ENCODE results near the gene RTN4RL1. TPM values are rescaled to one million over a fixed set of nuclear protein-coding genes. Genes with fewer than 3 reads are reported as not detected.

The RTN4RL1 gene
- total RNA-seq, 4 donors from 2014 or later: 7.3 to 12.6 (median 7.8) TPM

- peaks cover 0 to 22% (median 9%) of the 10 kb centered on the region in 4 donors for H3K4me1 ChIP-seq
- H3K27me3 ChIP-seq: peaks cover 0 to 73% of the 10 kb centered on the region in 2 donors
- H3K4me3 ChIP-seq: no peak overlapping the region
- peaks cover 0 to 5% (median 0%) of the 10 kb centered on the region in 3 donors for H3K36me3 ChIP-seq
- no peaks in the 10 kb centered on the region for H3K9me3 ChIP-seq
- DNase-seq (ENCODE audit: low spot score in 2 of 2): no peak
- no peak for TF ChIP-seq POLR2A (IDR thresholded peaks at IDR 0.05)
- no peak for TF ChIP-seq CTCF (IDR thresholded peaks at IDR 0.05)
- no peak for TF ChIP-seq EP300 (IDR thresholded peaks at IDR 0.05)
- WGBS, 2 donors: 56 to 71% methylated on average over 17 of the region's 17 CpGs
- H3K27ac ChIP-seq: no peak overlapping the region
Observed at GRCh38 chr17:1907216-1907631, 117.9 kb downstream of the RTN4RL1 start.

GRCh38 chr17:1906662-1907101 is 118.5 kb downstream of the RTN4RL1 start:
- 27 to 52% methylated on average over 8 of the region's 8 CpGs for WGBS, 2 donors
- DNase-seq (ENCODE audit: low spot score in 2 of 2): no peak
- H3K27me3 ChIP-seq: peaks cover 0 to 68% of the 10 kb centered on the region in 2 donors
- TF ChIP-seq CTCF (IDR thresholded peaks at IDR 0.05) (no peak), POLR2A (IDR thresholded peaks at IDR 0.05) (no peak), EP300 (IDR thresholded peaks at IDR 0.05) (no peak)
- peaks cover 0 to 22% (median 9%) of the 10 kb centered on the region in 4 donors for H3K4me1 ChIP-seq
- no peak overlapping the region for H3K4me3 ChIP-seq
- peaks cover 0 to 7% (median 0%) of the 10 kb centered on the region in 3 donors for H3K36me3 ChIP-seq
- H3K27ac ChIP-seq: no peak overlapping the region
- H3K9me3 ChIP-seq: no peaks in the 10 kb centered on the region

GRCh38 chr17:1905190-1905913 is 119.8 kb downstream of the RTN4RL1 start:
- peaks cover 0 to 55% of the 10 kb centered on the region in 2 donors for H3K27me3 ChIP-seq
- no peak overlapping the region for H3K27ac ChIP-seq
- H3K36me3 ChIP-seq: peaks cover 0 to 7% (median 0%) of the 10 kb centered on the region in 3 donors
- peaks cover 0 to 22% (median 9%) of the 10 kb centered on the region in 4 donors for H3K4me1 ChIP-seq
- no peak for DNase-seq (ENCODE audit: low spot score in 2 of 2)
- TF ChIP-seq EP300 (IDR thresholded peaks at IDR 0.05) (no peak), POLR2A (IDR thresholded peaks at IDR 0.05) (no peak), CTCF (IDR thresholded peaks at IDR 0.05) (no peak)
- no peak overlapping the region for H3K4me3 ChIP-seq
- H3K9me3 ChIP-seq: no peaks in the 10 kb centered on the region
- WGBS, 2 donors: 30 to 32% methylated on average over 25 of the region's 25 CpGs

- H3K27me3 ChIP-seq: peaks cover 0 to 47% of the 10 kb centered on the region in 2 donors
- 72 to 73% methylated on average over 17 of the region's 17 CpGs for WGBS, 2 donors
Observed at GRCh38 chr17:1904273-1905182, 120.6 kb downstream of the RTN4RL1 start.

More at GRCh38 chr17:1904273-1905182, 120.6 kb downstream of the RTN4RL1 start:
- no peaks in the 10 kb centered on the region for H3K9me3 ChIP-seq
- H3K4me1 ChIP-seq: peaks cover 0 to 22% (median 9%) of the 10 kb centered on the region in 4 donors
- no peak for DNase-seq (ENCODE audit: low spot score in 2 of 2)
- no peak overlapping the region for H3K27ac ChIP-seq
- TF ChIP-seq POLR2A (IDR thresholded peaks at IDR 0.05): no peak
- TF ChIP-seq EP300 (IDR thresholded peaks at IDR 0.05): no peak
- no peak for TF ChIP-seq CTCF (IDR thresholded peaks at IDR 0.05)
- H3K36me3 ChIP-seq: peaks cover 0 to 10% (median 0%) of the 10 kb centered on the region in 3 donors
- no peak overlapping the region for H3K4me3 ChIP-seq

Measured in tibial nerve (tissue), 4 donors.